Ovary (tissue), 9 donors: Measurements from ENCODE around the gene MYO9B. TPM values are rescaled to one million over a fixed set of nuclear protein-coding genes. Genes with fewer than 3 reads are reported as not detected.

Experiments used
- DNase-seq, 5 donors: peaks; one replicate each; pipeline ENCODE4 v3.0.0-alpha.2; 2019 to 2020
- H3K27ac ChIP-seq, 2 donors: fragments of 200-600 bp; one replicate each; pipeline versions ENCODE4 v1.5.1 to v1.8.0; 2019 to 2022
- H3K27me3 ChIP-seq: fragments of 200-600 bp; one replicate; pipeline ENCODE4 v1.8.0; 2022
- H3K36me3 ChIP-seq: fragments of 200-600 bp; sonication (generic); one replicate; pipeline ENCODE4 v1.5.1; 2019
- H3K4me1 ChIP-seq: one replicate; pipeline ENCODE4 v1.8.1; 2013; ENCODE audit warnings: mild to moderate bottlenecking, moderate library complexity; ENCODE audit not compliant: insufficient read depth
- H3K4me3 ChIP-seq: fragments of 200-600 bp; sonication (generic); one replicate; pipeline ENCODE4 v1.5.1; 2017
- H3K9me3 ChIP-seq, 2 donors: fragments of 200-600 bp in 1 of 2; sonication (generic) in 1 of 2; one replicate each; pipeline versions ENCODE4 v1.5.1 to v1.8.1; 2013 to 2019; ENCODE audit warnings: mild to moderate bottlenecking in 1 of 2, moderate library complexity in 1 of 2
- CTCF ChIP-seq, 3 donors: fragments of 450-650 bp in 2 of 3; fragments of 200-600 bp in 1 of 3; IDR thresholded peaks; one replicate each; pipeline versions ENCODE4 v1.5.1 to v1.8.0; 2016 to 2022; ENCODE audit warnings: antibody characterized with exemption in 3 of 3, mild to moderate bottlenecking in 1 of 3
- EP300 ChIP-seq: sonication (generic); formaldehyde crosslinking; IDR thresholded peaks from one replicate; pipeline ENCODE4 v1.6.1; 2017; ENCODE audit warnings: antibody characterized with exemption
- POLR2A ChIP-seq: fragments of 450-650 bp; IDR thresholded peaks from one replicate; pipeline ENCODE4 v1.6.1; 2017; ENCODE audit warnings: antibody characterized with exemption, mild to moderate bottlenecking, moderate library complexity
- WGBS, 3 donors: extraction: QIAGEN DNeasy Blood & Tissue Kit in 1 of 3; methylation state at CpG; one replicate each; pipeline versions ENCODE4 v1.1.5 to v1.1.7; 2013 to 2017; 5-methylcytosine and 5-hydroxymethylcytosine counted together
- intact Hi-C, 4 donors: fragments of 100-400 bp; cut with DNase I; formaldehyde crosslinking; loops; one replicate each; pipeline versions ENCODE4 v1.11.0 to v1.15.1; 2022 to 2023
- polyA plus RNA-seq, 2 donors: library from polyadenylated mRNA; stranded (reverse); fragments of 200-250 nt in 1 of 2; fragments of 350-450 nt in 1 of 2; fragmentation: Illumina TruSeq in 1 of 2; extraction: RNeasy Lipid Tissue Mini Kit (QIAGEN cat#74804) in 1 of 2; gene quantifications; one replicate each; pipeline ENCODE4 v1.2.3, GENCODE V29; 2013 to 2014
- total RNA-seq, 7 donors: library from RNA; depleted of rRNA in 2 of 7; stranded (reverse); fragments of >200 nt in 2 of 7; fragmentation: NEBNext Ultra II Directional in 3 of 7; extraction: Animal tissue kit (Norgen Biotek cat#: 25700) in 3 of 7; gene quantifications; one replicate each; pipeline versions ENCODE4 v1.1.0 to v1.2.4, GENCODE V29; 2016 to 2023
- donor health status: DM: no; HTN: no; CAD: no; lungs with moderate emphysema.
- donor health status: DM: no; HTN: no; CAD: no.
- donor health status: Bipolar disorder and iron deficiency.
- donor health status: DM: yes; HTN: yes; CAD: no.
- donor health status: DM: no; HTN: no; CAD: no.
- donor health status: DM: yes; HTN: yes; CAD: no.

The MYO9B gene
- total and polyA plus RNA-seq, 9 donors, result 17.9 to 56.3 (median 34.1) TPM

DNA sequence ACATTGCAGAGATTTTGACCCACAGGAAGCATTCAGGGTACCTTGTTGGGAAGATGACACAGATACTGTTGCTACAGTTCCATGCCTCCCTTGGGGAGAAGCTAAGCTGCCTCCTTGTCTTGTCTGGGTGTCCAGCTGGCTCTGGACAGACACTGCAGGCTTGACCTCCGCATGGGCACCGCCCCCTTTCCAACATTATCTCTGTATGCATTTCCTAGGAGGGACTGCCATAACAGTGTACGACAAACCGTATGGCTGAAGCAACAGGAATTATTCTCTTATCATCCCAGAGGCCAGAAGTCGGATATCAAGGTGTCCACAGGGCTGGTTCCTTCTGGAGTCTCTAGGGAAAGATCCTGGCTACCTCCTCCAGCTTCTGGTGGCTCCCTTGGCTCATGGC, 72.6 kb downstream of the MYO9B start:
- intact Hi-C loops, result no loop called here
- Histone ChIP-seq H3K4me3 (no peak overlapping the region), H3K36me3 (no peaks in the 10 kb centered on the region), H3K27me3 (no peaks in the 10 kb centered on the region), H3K27ac (no peak overlapping the region), H3K9me3 (no peaks in the 10 kb centered on the region), H3K4me1 (no peaks in the 10 kb centered on the region)
- TF ChIP-seq CTCF (IDR thresholded peaks at IDR 0.05) (no peak), POLR2A (no peak), EP300 (no peak)
- DNase-seq, result no peak
- WGBS, 3 donors, result 81 to 90% (median 84%) methylated on average over 5 of the region's 5 CpGs

GRCh38 chr19:17149393-17150135, 74.0 kb downstream of the MYO9B start:
- WGBS, 3 donors, result 63 to 68% (median 67%) methylated on average over 13 of the region's 13 CpGs
- intact Hi-C loops, result no loop called here
- H3K36me3 ChIP-seq, result no peaks in the 10 kb centered on the region

DNA sequence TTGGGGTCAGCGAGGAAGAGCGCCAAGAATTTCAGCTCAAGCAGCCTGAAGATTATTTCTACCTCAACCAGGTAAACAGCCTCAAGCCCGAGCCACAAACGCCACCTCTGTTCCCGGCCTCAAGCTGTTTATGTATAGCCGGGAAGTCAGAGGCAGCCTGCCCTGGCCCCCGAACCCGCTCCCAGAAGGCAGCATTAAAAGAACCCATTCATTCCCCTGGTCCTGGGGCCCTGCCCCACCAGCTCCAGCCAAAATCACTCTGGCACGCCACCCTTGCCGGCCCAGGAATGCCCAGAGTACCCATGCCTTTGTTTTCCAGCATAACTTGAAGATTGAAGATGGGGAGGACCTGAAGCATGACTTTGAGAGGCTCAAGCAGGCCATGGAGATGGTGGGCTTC, 78.4 kb downstream of the MYO9B start:
- WGBS, 3 donors, result 94 to 97% (median 95%) methylated on average over 10 of the region's 10 CpGs
- no peaks in the 10 kb centered on the region for H3K36me3 ChIP-seq
- no peaks in the 10 kb centered on the region for H3K9me3 ChIP-seq
- no peaks in the 10 kb centered on the region for H3K27me3 ChIP-seq
- no peak for DNase-seq
- no peak overlapping the region for H3K4me3 ChIP-seq
- intact Hi-C loops, result no loop called here
- TF ChIP-seq EP300 (no peak), CTCF (IDR thresholded peaks at IDR 0.05) (no peak), POLR2A (no peak)
- H3K4me1 ChIP-seq, result no peaks in the 10 kb centered on the region
- no peak overlapping the region for H3K27ac ChIP-seq

More at GRCh38 chr19:17149393-17150135, 74.0 kb downstream of the MYO9B start:
- no peak for TF ChIP-seq POLR2A
- no peak for TF ChIP-seq CTCF (IDR thresholded peaks at IDR 0.05)
- no peak for TF ChIP-seq EP300
- Histone ChIP-seq H3K9me3 (no peaks in the 10 kb centered on the region), H3K4me3 (no peak overlapping the region), H3K4me1 (no peaks in the 10 kb centered on the region), H3K27ac (no peak overlapping the region), H3K27me3 (no peaks in the 10 kb centered on the region)
- no peak for DNase-seq

DNA sequence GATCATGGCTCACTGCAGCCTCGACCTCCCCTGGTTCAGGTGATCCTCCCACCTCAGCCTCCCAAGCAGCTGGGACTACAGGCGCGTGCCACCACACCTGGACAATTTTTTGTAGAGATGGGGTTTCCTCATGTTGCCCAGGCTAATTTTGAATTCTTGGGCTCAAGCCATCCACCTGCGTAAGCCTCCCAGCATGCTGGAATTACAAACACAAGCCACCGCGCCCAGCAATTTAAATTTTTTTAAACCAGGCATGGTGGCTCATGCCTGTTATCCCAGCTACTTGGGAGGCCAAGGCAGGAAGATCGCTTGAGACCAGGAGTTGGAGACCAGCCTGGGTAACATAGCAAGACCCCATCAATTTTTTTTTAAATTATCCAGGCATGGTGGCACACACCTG, 79.7 kb downstream of the MYO9B start:
- intact Hi-C loops, result no loop called here
- no peaks in the 10 kb centered on the region for H3K9me3 ChIP-seq
- H3K27me3 ChIP-seq, result no peaks in the 10 kb centered on the region
- no peaks in the 10 kb centered on the region for H3K4me1 ChIP-seq
- no peak for TF ChIP-seq EP300
- no peak for TF ChIP-seq POLR2A
- no peak for TF ChIP-seq CTCF (IDR thresholded peaks at IDR 0.05)
- no peak overlapping the region for H3K27ac ChIP-seq
- 96% methylated on average over 7 of the region's 7 CpGs for WGBS, 3 donors
- no peak for DNase-seq
- H3K36me3 ChIP-seq, result no peaks in the 10 kb centered on the region
- H3K4me3 ChIP-seq, result no peak overlapping the region
